Smooth muscle cell of trachea (primary cell): ENCODE measurements around the gene CLK3. TPM values are rescaled to one million over a fixed set of nuclear protein-coding genes. Genes with fewer than 3 reads are reported as not detected.

ENCODE experiments used
- total RNA-seq: library from RNA; depleted of rRNA; stranded (reverse); fragments of >200 nt; gene quantifications from 2 replicates; pipeline ENCODE4 v1.2.1, GENCODE V29; 2014

The CLK3 gene
- 46.5 and 60.9 TPM in 2 replicates for total RNA-seq

GRCh38 chr15:74615508-74616365 is at the start of gene CLK3:
Gene CLK3, plus strand, starts transcription at chr15:74615836. Its CDS starts 3,361 bp downstream, at chr15:74619197.

Other genes with a start within 250 kb of the CLK3 start
- gene CYP11A1, start 248.2 kb upstream of the CLK3 start, total RNA-seq: 0.83 and 1.0 TPM in 2 replicates
- gene SEMA7A, start 181.9 kb upstream of the CLK3 start, total RNA-seq: 15.1 and 21.8 TPM in 2 replicates
- gene UBL7, start 154.7 kb upstream of the CLK3 start, total RNA-seq: 41.9 and 42.0 TPM in 2 replicates
- gene ARID3B, start 74.6 kb upstream of the CLK3 start, total RNA-seq: 1.0 and 1.5 TPM in 2 replicates
- 12.8 and 15.5 TPM in 2 replicates for gene EDC3, start 80.2 kb downstream of the CLK3 start, total RNA-seq
- 1.3 TPM in 1 of 2 replicates, not detected in the other for gene CYP1A1, start 109.7 kb downstream of the CLK3 start, total RNA-seq
- not detected in 2 replicates for gene CYP1A2, start 133.0 kb downstream of the CLK3 start, total RNA-seq
- 24.4 and 30.9 TPM in 2 replicates for gene CSK, start 166.2 kb downstream of the CLK3 start, total RNA-seq
- 0.15 TPM in 1 of 2 replicates, not detected in the other for gene LMAN1L, start 197.0 kb downstream of the CLK3 start, total RNA-seq
- gene CPLX3, start 210.8 kb downstream of the CLK3 start, total RNA-seq: not detected in 2 replicates
- 13.7 and 19.2 TPM in 2 replicates for gene ULK3, start 227.3 kb downstream of the CLK3 start, total RNA-seq